ENCODE measurements around the gene CNTN1.
"Not testable (repeated sequence)": the region's sequence is repeated elsewhere in the genome, so short reads cannot be mapped to it uniquely, and the experiment has no call there.

The CNTN1 gene

GRCh38 chr12:41034686-41035085 lies 342.4 kb downstream of the CNTN1 start:
- DNase-seq (ENCODE audit: low spot score), result no peak

- DNase-seq (ENCODE audit: low spot score), result no peak
These were observed 347.2 kb downstream of the CNTN1 start for GRCh38 chr12:41039461-41039860.

- no peak for DNase-seq (ENCODE audit: low spot score)
These were observed 353.3 kb downstream of the CNTN1 start for GRCh38 chr12:41045509-41045908.

GRCh38 chr12:41049033-41049432 lies 356.8 kb downstream of the CNTN1 start:
- DNase-seq (ENCODE audit: low spot score), result no peak

GRCh38 chr12:41051954-41052353 lies 359.7 kb downstream of the CNTN1 start:
- no peak for DNase-seq (ENCODE audit: low spot score)

- no peak for DNase-seq (ENCODE audit: low spot score)
These were observed 360.2 kb downstream of the CNTN1 start for GRCh38 chr12:41052441-41052840.

- no peak for DNase-seq (ENCODE audit: low spot score)
These were observed 360.8 kb downstream of the CNTN1 start for GRCh38 chr12:41053046-41053445.

GRCh38 chr12:41055875-41056577 lies 363.8 kb downstream of the CNTN1 start:
- DNase-seq (ENCODE audit: low spot score), result no peak

GRCh38 chr12:41058266-41058665 lies 366.0 kb downstream of the CNTN1 start:
- DNase-seq (ENCODE audit: low spot score), result no peak

GRCh38 chr12:41061192-41061591 lies 369.0 kb downstream of the CNTN1 start:
- DNase-seq (ENCODE audit: low spot score), result no peak

- no peak for DNase-seq (ENCODE audit: low spot score)
These were observed 372.2 kb downstream of the CNTN1 start for GRCh38 chr12:41064411-41064810.

- no peak for DNase-seq (ENCODE audit: low spot score)
These were observed 375.9 kb downstream of the CNTN1 start for GRCh38 chr12:41067941-41068645.

- no peak for DNase-seq (ENCODE audit: low spot score)
These were observed 381.6 kb downstream of the CNTN1 start for GRCh38 chr12:41073633-41074472.

- DNase-seq (ENCODE audit: low spot score), result no peak
These were observed 382.2 kb downstream of the CNTN1 start for GRCh38 chr12:41074473-41074769.

GRCh38 chr12:41076114-41076513 lies 383.9 kb downstream of the CNTN1 start:
- DNase-seq (ENCODE audit: low spot score), result no peak

- DNase-seq (ENCODE audit: low spot score), result not testable (repeated sequence)
These were observed 389.0 kb downstream of the CNTN1 start for GRCh38 chr12:41081241-41081640.

- no peak for DNase-seq (ENCODE audit: low spot score)
These were observed 397.2 kb downstream of the CNTN1 start for GRCh38 chr12:41089438-41089837.

- DNase-seq (ENCODE audit: low spot score), result no peak
These were observed 399.9 kb downstream of the CNTN1 start for GRCh38 chr12:41092115-41092514.

- DNase-seq (ENCODE audit: low spot score), result no peak
These were observed 404.6 kb downstream of the CNTN1 start for GRCh38 chr12:41096797-41097196.

GRCh38 chr12:41100572-41100971 lies 408.3 kb downstream of the CNTN1 start:
- DNase-seq (ENCODE audit: low spot score), result no peak

- DNase-seq (ENCODE audit: low spot score), result no peak
These were observed 409.6 kb downstream of the CNTN1 start for GRCh38 chr12:41101806-41102205.

- no peak for DNase-seq (ENCODE audit: low spot score)
These were observed 411.4 kb downstream of the CNTN1 start for GRCh38 chr12:41103614-41104013.

- DNase-seq (ENCODE audit: low spot score), result no peak
These were observed 414.1 kb downstream of the CNTN1 start for GRCh38 chr12:41106315-41106714.
